HL-60 (cell line): ENCODE data around the gene EIF1.

Source experiments
- DNase-seq, 2 experiments: peaks; one replicate each; pipeline ENCODE4 v3.0.0-alpha.2; 2010 to 2020; ENCODE audit warnings: low read depth in 1 of 2, low spot score in 1 of 2
- H3K27ac ChIP-seq: fragments of 250-450 bp; sonication (Bioruptor Pico); replicated peaks from 2 replicates; pipeline ENCODE4 v1.5.1; 2020; ENCODE audit warnings: mild to moderate bottlenecking, moderate library complexity
- H3K27me3 ChIP-seq: fragments of 250-450 bp; sonication (Bioruptor Pico); 2 replicates; pipeline ENCODE4 v1.5.1; 2021; ENCODE audit warnings: mild to moderate bottlenecking, moderate library complexity; ENCODE audit not compliant: insufficient read depth, poor library complexity, severe bottlenecking
- H3K4me3 ChIP-seq: replicated peaks from 2 replicates; pipeline ENCODE4 v1.5.1; 2011; ENCODE audit warnings: mild to moderate bottlenecking, control low read depth, low read length; ENCODE audit not compliant: insufficient read depth
- GABPA ChIP-seq: IDR thresholded peaks from 2 replicates; pipeline ENCODE4 v1.6.1; 2012; ENCODE audit warnings: low read depth
- POLR2AphosphoS5 ChIP-seq: IDR thresholded peaks from 2 replicates; pipeline ENCODE4 v1.6.1; 2012; ENCODE audit warnings: low read depth
- SPI1 ChIP-seq: IDR thresholded peaks from 2 replicates; pipeline ENCODE4 v1.6.1; 2012; ENCODE audit warnings: low read depth, mild to moderate bottlenecking, borderline replicate concordance
- TF ChIP-seq, protein P1 (sequence below): IDR thresholded peaks from 2 replicates; pipeline ENCODE4 v1.6.1; 2012; ENCODE audit warnings: low read depth; ENCODE audit not compliant: insufficient replicate concordance
- TF ChIP-seq, protein P2 (sequence below): IDR thresholded peaks from one replicate; pipeline ENCODE4 v1.5.1; 2011; ENCODE audit warnings: low read length, control low read depth, inconsistent platforms; ENCODE audit not compliant: insufficient read depth

EIF1 gene

DNA sequence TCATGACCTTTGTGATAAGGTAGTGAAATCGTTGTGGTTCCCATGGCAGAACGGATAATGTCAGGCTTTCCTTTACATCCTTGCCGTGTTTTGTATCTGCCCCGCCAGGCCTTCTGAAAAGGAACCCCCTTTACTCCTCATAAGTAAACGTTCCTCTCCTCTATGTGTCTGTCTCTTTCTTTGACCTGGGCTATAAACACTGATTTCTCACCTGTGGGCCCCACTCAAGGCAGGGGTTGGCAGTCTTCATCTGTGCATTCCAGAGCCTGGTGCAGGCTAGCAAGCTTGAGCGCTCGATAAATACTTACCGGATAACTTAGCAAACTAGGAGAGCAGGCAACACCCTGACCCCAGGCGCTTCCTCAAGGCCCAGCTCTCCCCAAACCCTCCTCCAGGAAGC, 53.0 kb downstream of the EIF1 start:
- DNase-seq: no peak
- Histone ChIP-seq H3K27me3 (peaks cover 9% of the 10 kb centered on the region), H3K4me3 (no peak overlapping the region), H3K27ac (no peak overlapping the region)
- TF ChIP-seq GABPA (no peak), SPI1 (no peak), POLR2AphosphoS5 (no peak)
- TF ChIP-seq, protein P1, sequence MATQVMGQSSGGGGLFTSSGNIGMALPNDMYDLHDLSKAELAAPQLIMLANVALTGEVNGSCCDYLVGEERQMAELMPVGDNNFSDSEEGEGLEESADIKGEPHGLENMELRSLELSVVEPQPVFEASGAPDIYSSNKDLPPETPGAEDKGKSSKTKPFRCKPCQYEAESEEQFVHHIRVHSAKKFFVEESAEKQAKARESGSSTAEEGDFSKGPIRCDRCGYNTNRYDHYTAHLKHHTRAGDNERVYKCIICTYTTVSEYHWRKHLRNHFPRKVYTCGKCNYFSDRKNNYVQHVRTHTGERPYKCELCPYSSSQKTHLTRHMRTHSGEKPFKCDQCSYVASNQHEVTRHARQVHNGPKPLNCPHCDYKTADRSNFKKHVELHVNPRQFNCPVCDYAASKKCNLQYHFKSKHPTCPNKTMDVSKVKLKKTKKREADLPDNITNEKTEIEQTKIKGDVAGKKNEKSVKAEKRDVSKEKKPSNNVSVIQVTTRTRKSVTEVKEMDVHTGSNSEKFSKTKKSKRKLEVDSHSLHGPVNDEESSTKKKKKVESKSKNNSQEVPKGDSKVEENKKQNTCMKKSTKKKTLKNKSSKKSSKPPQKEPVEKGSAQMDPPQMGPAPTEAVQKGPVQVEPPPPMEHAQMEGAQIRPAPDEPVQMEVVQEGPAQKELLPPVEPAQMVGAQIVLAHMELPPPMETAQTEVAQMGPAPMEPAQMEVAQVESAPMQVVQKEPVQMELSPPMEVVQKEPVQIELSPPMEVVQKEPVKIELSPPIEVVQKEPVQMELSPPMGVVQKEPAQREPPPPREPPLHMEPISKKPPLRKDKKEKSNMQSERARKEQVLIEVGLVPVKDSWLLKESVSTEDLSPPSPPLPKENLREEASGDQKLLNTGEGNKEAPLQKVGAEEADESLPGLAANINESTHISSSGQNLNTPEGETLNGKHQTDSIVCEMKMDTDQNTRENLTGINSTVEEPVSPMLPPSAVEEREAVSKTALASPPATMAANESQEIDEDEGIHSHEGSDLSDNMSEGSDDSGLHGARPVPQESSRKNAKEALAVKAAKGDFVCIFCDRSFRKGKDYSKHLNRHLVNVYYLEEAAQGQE: no peak
- TF ChIP-seq, protein P2, sequence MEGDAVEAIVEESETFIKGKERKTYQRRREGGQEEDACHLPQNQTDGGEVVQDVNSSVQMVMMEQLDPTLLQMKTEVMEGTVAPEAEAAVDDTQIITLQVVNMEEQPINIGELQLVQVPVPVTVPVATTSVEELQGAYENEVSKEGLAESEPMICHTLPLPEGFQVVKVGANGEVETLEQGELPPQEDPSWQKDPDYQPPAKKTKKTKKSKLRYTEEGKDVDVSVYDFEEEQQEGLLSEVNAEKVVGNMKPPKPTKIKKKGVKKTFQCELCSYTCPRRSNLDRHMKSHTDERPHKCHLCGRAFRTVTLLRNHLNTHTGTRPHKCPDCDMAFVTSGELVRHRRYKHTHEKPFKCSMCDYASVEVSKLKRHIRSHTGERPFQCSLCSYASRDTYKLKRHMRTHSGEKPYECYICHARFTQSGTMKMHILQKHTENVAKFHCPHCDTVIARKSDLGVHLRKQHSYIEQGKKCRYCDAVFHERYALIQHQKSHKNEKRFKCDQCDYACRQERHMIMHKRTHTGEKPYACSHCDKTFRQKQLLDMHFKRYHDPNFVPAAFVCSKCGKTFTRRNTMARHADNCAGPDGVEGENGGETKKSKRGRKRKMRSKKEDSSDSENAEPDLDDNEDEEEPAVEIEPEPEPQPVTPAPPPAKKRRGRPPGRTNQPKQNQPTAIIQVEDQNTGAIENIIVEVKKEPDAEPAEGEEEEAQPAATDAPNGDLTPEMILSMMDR: no peak
